Measurements from ENCODE around the gene CHID1.

GRCh38 chr11:819943-820649 is 90.5 kb downstream of the CHID1 start:
- TF ChIP-seq POLR2A (IDR thresholded peaks at IDR 0.05) = peak; percentile 80
- TF ChIP-seq CTCF (IDR thresholded peaks at IDR 0.05) = no peak

All from right lobe of liver (tissue), 4 donors.